ENCODE measurements around the gene ELFN1.

Gene ELFN1

DNA sequence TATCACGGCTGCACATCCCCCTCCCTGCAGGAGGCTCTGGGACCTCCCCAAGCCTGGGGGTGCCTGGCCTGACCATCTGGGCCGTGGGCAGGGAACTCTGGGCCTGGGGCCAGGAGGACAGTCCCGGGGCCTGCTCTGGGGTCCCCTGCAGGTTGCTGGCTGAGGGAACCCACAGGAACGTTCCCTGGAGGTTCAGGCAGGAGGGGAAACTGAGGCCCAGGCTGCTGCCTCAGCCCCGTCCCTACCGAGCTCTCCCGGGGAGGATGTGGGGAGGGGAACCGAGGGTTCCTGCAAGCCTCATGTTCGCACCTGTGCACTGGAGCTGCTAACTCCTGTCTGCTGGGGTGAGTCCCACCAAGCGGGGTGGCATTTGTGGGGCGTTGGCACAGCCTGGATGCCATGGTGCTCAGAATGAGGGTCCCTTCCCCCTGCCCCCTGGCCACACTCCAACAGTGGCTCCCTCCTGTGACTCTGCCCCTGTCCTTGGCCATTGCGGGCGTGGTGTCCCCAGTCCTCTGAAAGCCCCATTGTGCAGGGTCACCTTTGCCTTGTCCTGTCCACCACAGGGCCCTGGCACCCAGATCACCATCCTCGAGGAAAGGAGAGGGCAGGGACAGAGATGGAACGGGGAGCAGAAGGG, 9.4 kb downstream of the ELFN1 start:
- TF ChIP-seq, protein P1, sequence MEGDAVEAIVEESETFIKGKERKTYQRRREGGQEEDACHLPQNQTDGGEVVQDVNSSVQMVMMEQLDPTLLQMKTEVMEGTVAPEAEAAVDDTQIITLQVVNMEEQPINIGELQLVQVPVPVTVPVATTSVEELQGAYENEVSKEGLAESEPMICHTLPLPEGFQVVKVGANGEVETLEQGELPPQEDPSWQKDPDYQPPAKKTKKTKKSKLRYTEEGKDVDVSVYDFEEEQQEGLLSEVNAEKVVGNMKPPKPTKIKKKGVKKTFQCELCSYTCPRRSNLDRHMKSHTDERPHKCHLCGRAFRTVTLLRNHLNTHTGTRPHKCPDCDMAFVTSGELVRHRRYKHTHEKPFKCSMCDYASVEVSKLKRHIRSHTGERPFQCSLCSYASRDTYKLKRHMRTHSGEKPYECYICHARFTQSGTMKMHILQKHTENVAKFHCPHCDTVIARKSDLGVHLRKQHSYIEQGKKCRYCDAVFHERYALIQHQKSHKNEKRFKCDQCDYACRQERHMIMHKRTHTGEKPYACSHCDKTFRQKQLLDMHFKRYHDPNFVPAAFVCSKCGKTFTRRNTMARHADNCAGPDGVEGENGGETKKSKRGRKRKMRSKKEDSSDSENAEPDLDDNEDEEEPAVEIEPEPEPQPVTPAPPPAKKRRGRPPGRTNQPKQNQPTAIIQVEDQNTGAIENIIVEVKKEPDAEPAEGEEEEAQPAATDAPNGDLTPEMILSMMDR (IDR thresholded peaks at IDR 0.05; ENCODE audit: low read depth, low read length): no peak
- no peak for DNase-seq (ENCODE audit: extremely low read depth, low read depth)

DNA sequence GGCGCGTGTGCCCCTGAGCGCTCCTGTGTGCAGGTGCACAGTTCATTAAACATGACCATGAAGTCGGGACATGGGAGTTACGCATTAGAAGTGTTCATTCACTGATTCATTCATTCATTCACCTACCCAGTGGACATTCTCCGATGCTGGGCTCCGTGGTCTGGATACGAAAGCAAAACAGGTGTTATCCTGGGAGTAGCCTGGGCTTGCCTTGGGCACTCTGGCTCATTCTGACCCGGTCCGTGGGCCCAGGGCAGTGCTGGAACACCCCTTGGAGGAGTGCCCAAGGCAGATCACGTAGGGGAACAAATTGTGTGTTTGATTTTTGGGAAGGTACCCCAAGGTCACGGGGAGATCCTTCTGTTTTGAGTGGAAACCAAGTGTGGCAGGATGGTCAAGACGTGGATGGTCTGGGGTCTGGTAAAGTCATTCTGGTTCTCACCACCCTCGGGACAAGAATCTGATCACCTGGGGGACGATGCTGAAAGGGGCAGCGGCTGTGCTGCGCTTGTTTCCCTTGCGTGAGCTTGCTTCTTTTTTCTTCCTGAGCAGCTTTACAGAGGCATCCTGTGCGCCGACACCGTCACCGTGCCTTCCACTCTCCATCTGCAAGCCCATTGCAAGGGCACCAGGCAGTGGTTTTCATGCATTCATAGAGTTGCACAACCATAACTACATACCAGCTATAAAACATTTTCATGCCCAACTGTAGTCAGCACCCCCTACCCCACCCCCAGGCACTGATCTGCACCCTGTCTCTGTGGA, 10.1 kb downstream of the ELFN1 start:
- TF ChIP-seq, protein P1 (IDR thresholded peaks at IDR 0.05; ENCODE audit: low read depth, low read length): no peak
- DNase-seq (ENCODE audit: extremely low read depth, low read depth): no peak

DNA sequence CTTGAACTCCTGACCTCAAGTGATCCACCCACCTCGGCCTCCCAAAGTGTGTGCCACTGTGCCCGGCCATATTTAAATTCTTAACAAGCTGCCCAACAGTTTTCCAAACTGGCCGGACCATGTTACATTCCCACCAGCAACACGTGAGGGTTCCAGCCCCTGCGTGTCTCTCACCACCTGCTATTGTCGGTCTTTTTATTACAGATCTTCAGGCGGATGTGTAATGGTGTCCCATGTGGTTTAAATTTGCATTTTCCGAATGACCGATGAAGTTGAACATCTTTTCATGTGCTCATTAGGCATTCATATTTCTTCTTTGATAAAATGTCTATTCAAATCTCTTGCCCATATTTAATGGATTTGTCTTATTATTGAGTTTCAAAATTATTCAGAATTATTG, 11.5 kb downstream of the ELFN1 start:
- no peak for DNase-seq (ENCODE audit: extremely low read depth, low read depth)
- TF ChIP-seq, protein P1 (IDR thresholded peaks at IDR 0.05; ENCODE audit: low read depth, low read length): no peak

DNA sequence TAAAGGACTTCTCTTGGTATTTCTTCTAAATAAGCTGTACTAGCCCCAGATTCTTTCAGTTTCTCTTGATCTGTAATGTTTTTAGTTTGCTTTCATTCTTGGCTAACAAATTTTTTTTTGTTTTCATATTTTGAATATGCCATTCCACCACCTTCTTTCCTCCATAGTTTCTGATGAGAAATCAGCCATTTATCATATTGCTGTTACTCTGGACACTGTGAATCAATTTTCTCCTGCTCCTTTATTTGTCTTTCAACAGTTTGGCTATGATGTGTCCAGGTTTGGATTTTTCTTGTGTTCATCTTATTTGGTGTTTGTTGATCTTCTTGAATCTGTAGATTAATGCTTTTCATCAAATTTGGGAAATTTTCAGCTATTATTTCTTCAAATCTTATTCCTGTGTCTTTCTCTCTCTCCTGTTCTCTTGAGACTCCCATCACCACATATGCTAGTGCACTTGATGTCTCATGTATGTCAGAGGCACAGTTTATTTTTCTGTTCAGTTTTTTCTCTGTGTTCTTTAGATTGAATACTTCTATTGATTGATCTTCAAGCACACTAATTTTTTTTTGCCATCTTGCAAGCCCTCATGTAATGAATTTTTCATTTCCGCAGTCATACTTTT, 15.0 kb downstream of the ELFN1 start:
- DNase-seq (ENCODE audit: extremely low read depth, low read depth): no peak
- TF ChIP-seq, protein P1 (IDR thresholded peaks at IDR 0.05; ENCODE audit: low read depth, low read length): no peak

DNA sequence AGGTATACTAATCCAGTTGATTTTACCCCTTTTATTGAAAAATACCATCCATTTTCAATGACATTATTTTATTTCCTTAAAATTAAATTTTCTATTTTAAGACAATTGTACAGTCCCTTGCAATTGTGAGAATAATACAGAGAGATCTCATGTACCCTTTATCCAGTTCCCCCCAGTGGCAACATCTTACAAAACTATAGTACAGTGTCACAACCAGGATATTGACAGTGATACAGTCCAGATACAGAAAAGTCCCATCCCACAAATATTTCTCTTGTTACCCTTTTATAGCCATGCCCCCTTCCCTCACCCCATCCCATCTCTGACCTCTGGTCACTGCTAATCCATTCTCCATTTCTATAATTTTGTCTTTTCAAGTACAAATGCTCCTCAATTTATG, 18.5 kb downstream of the ELFN1 start:
- TF ChIP-seq, protein P1 (IDR thresholded peaks at IDR 0.05; ENCODE audit: low read depth, low read length): no peak
- no peak for DNase-seq (ENCODE audit: extremely low read depth, low read depth)

DNA sequence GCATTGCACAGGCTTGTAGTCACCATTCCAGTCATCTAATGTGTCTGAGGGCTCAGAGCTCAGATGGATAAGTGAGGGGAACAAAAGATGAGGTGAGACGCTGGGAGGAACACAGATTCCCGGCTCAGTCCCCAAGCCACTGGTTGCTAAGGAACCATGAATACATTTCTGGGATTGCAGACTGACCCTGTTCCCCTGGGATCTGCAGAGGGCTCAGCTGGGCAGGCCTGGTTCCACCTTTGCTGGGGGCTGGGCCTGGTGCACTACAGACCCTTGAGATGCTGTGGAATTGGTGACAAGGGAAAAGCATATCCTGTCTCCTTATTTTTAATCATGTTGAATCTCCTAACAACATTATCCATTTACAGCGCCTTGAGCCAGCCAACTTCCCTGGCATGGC, 19.2 kb downstream of the ELFN1 start:
- no peak for DNase-seq (ENCODE audit: extremely low read depth, low read depth)

More for the DNA sequence above, 19.2 kb downstream of the ELFN1 start:
- TF ChIP-seq, protein P1 (IDR thresholded peaks at IDR 0.05; ENCODE audit: low read depth, low read length): no peak

Measured in AG09319 (cell line).